NB4 (cell line): ENCODE results near the gene SULF2.
"Not testable (repeated sequence)": the region's sequence is repeated elsewhere in the genome, so short reads cannot be mapped to it uniquely, and the experiment has no call there.

Experiments
- DNase-seq: peaks from one replicate; pipeline ENCODE4 v3.0.0; 2010; ENCODE audit warnings: low read depth
- H3K4me3 ChIP-seq: one replicate; pipeline ENCODE4 v1.5.1; 2011; ENCODE audit warnings: mild to moderate bottlenecking, low read depth, low read length, moderate library complexity
- CTCF ChIP-seq: IDR thresholded peaks from one replicate; pipeline ENCODE4 v1.5.1; 2012; ENCODE audit warnings: low read depth, low read length
- MAX ChIP-seq: IDR thresholded peaks from 2 replicates; pipeline ENCODE4 v1.6.1; 2011; ENCODE audit warnings: low read depth, low read length
- MYC ChIP-seq: IDR thresholded peaks from 2 replicates; pipeline ENCODE4 v1.6.1; 2011; ENCODE audit warnings: low read depth, low read length
- POLR2A ChIP-seq: IDR thresholded peaks from 2 replicates; pipeline ENCODE4 v1.6.1; 2011; ENCODE audit warnings: mild to moderate bottlenecking; ENCODE audit not compliant: insufficient read length; ENCODE audit errors: extremely low read depth

The SULF2 gene

DNA sequence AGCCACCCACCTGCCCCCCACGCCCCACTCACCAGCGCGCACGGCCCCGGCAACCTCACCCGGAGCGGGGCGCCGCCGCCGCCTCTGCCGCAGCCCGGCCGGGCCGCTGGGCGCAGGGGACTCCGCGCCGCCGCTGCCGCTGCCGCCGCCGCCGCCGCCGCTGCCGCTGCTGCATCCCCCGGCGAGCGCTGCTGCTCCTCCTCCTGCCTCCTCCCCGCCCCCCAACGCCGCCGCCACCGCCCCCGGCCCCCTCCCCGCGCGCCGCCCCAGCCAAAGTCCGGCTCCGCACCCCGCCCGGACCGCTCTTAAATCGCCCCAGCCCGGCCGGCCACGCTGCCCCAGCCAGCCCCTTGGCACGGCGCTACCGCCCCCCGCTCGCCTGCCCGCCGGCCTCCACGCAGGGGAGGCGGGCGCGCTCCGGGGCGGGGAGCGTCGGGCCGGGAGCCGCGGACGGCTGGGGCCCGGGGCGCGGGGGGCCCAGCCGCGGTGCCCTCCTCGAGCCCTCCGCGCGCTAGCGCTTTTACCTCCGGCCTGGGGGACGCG is at the start of gene SULF2:
SULF2 (minus strand) TSS at position 171 of the 543 bp plus-strand sequence. CDS start 28,118 bp downstream, outside the sequence.
- TF ChIP-seq POLR2A (no peak), MAX (no peak), MYC (no peak), CTCF (no peak)
- DNase-seq: no peak
- H3K4me3 ChIP-seq: no peak within 1 kb of the TSS

GRCh38 chr20:47831675-47832074 is 46.4 kb upstream of the SULF2 start:
- not testable (repeated sequence) for H3K4me3 ChIP-seq, DNase-seq

GRCh38 chr20:47826716-47827115 is 41.4 kb upstream of the SULF2 start:
- DNase-seq, H3K4me3 ChIP-seq: not testable (repeated sequence)

DNA sequence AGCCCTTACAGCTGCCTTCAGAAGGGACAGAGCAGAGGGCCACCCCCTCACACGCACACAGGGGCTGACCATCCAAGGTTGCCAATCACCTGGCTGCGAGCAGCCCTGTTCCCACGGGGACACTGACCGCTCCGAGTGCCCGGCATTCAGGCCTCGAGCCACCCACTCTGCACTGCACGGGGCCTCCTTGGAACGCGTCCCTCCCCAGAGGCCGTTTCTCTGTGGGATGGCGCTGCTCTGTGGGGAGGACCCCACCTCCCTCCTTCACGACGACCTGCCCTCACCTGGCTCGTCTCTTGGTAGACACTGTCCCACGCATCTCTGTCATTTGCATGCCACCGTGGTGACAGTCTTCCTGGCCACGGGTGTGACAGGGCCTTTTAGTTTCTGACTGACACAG is 40.7 kb upstream of the SULF2 start:
- DNase-seq, H3K4me3 ChIP-seq: not testable (repeated sequence)

GRCh38 chr20:47825011-47825762 is 39.9 kb upstream of the SULF2 start:
- H3K4me3 ChIP-seq: no peak overlapping the region
- TF ChIP-seq MAX: no peak
- TF ChIP-seq POLR2A: no peak
- no peak for TF ChIP-seq CTCF
- TF ChIP-seq MYC: no peak
- DNase-seq: no peak

DNA sequence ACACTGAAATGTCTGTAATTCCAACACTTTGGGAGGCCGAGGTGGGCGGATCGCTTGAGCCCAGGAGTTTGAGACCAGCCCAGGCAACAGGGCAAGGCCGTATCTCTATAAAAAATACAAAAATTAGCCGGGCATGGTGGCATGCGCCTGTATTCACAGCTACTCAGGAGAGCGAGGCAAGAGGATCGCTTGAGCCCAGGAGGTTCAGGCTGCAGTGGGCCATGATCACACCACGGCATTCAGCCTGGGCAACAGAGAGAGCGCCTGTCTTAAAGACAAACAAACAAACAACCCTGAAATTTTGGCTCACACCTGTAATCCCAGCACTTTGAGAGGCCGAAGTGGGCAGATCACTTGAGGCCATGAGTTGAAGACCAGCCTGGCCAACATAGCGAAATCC is 38.7 kb upstream of the SULF2 start:
- H3K4me3 ChIP-seq, DNase-seq: not testable (repeated sequence)

DNA sequence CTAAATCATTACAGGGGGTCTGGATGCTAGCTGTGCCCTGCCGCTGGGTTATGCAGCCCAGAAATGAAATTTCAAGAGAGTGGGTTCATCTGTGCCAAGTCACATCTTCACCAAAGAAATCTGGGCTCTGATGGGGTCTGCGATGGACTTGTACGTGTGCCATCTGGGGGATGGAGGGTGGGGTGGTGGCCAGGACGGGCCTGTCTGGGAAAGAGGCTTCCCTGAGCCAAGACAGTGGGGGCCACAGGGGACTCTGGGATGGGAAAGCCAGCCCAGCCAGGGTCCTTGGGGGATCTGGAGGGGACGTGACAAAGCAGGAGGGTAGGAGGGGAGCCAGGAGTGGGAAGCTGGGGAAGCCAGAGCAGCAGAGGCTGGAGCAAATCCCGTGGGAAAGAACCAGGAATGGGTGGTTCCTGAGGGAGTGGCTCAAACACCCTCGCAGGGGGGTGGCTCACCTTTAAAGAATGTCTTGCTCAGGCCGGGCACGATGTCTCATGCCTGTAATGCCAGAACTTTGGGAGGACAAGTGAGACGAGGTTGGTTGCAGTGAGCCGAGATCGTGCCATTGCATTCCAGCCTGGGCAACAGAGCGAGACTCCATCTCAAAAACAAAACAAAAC is 36.3 kb upstream of the SULF2 start:
- no peak overlapping the region for H3K4me3 ChIP-seq
- TF ChIP-seq POLR2A: no peak
- no peak for TF ChIP-seq CTCF
- TF ChIP-seq MYC: no peak
- no peak for TF ChIP-seq MAX
- no peak for DNase-seq

DNA sequence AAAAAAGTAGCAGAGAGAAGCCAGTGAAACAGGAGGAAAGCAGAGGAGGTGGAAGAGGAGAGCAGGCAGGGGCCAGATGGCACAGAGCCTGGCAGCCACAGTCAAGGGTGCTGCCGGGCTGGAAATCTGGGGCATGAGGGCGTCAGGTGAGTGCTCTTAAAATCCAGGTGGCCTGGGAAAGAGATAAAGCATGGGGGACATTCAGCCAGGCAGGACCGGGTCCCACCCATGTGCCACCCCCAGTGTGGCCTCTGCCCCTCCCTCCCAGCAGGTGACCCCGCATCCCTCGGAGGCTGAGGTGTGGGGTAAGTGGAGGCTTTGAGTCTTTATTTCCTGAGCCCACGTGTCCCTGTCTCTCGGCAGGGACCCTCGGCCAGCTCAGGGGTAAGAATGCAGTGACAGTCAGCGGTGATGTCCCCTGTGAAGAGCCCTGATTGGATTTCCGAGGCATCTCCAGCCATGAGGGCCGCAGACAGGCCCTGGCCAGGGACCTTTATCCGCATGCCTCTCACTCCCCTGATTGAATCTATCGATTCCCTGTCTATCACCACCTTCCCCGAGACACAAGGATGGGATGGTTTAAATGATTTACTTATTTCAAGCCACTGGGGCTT is 33.8 kb upstream of the SULF2 start:
- no peak overlapping the region for H3K4me3 ChIP-seq
- DNase-seq: no peak
- TF ChIP-seq CTCF (no peak), POLR2A (no peak), MYC (no peak), MAX (no peak)
